Neuronal stem cell (in vitro differentiated cells): Measurements from ENCODE around the gene PLEKHN1. TPM values are rescaled to one million over a fixed set of nuclear protein-coding genes. Genes with fewer than 3 reads are reported as not detected.

Source experiments
- DNase-seq: peaks from one replicate; pipeline ENCODE4 v3.0.0-alpha.2; 2013; ENCODE audit warnings: low spot score
- H2AFZ ChIP-seq: one replicate; pipeline ENCODE4 v1.6.1; 2013; ENCODE audit warnings: mild to moderate bottlenecking, low read length, inconsistent platforms
- H2AK5ac ChIP-seq: 2 replicates; pipeline ENCODE4 v1.6.1; 2013; ENCODE audit warnings: low read depth, mild to moderate bottlenecking, inconsistent platforms, low read length, moderate library complexity, mixed read lengths
- H2BK120ac ChIP-seq: 2 replicates; pipeline ENCODE4 v1.6.1; 2013; ENCODE audit warnings: low read depth, mild to moderate bottlenecking, inconsistent platforms, low read length, moderate library complexity, mixed read lengths
- H2BK12ac ChIP-seq: one replicate; pipeline ENCODE4 v1.6.1; 2013; ENCODE audit warnings: low read length, inconsistent platforms
- H2BK15ac ChIP-seq: 2 replicates; pipeline ENCODE4 v1.6.1; 2013; ENCODE audit warnings: mild to moderate bottlenecking, low read length, inconsistent platforms, mixed read lengths
- H2BK5ac ChIP-seq: one replicate; pipeline ENCODE4 v1.6.1; 2013; ENCODE audit warnings: inconsistent platforms, mild to moderate bottlenecking, low read length, moderate library complexity
- H3K14ac ChIP-seq: one replicate; pipeline ENCODE4 v1.6.1; 2013; ENCODE audit warnings: low read length, inconsistent platforms
- H3K18ac ChIP-seq: 2 replicates; pipeline ENCODE4 v1.6.1; 2013; ENCODE audit warnings: low read length, inconsistent platforms
- H3K23ac ChIP-seq: 2 replicates; pipeline ENCODE4 v1.6.1; 2013; ENCODE audit warnings: low read depth, mild to moderate bottlenecking, mixed read lengths, low read length, inconsistent platforms; ENCODE audit not compliant: poor library complexity
- H3K27ac ChIP-seq: replicated peaks from 3 replicates; pipeline ENCODE4 v1.5.1; 2013; ENCODE audit warnings: low read length, inconsistent platforms
- H3K27me3 ChIP-seq, 3 experiments: 2 replicates each; pipeline ENCODE4 v1.6.1; 2013; ENCODE audit warnings: low read length in 3 of 3, mild to moderate bottlenecking in 2 of 3, inconsistent platforms in 1 of 3, low read depth in 1 of 3, mixed read lengths in 1 of 3, moderate library complexity in 1 of 3; ENCODE audit not compliant: control insufficient read depth in 3 of 3, insufficient read depth in 3 of 3
- H3K36me3 ChIP-seq, 2 donors: replicated peaks in 1 of 2; 2 replicates each; pipeline ENCODE4 v1.6.1; 2013; ENCODE audit warnings: low read length in 2 of 2; ENCODE audit not compliant: control insufficient read depth in 2 of 2, insufficient read depth in 2 of 2
- H3K4ac ChIP-seq: 2 replicates; pipeline ENCODE4 v1.6.1; 2013; ENCODE audit warnings: inconsistent platforms, mild to moderate bottlenecking, low read length, moderate library complexity
- H3K4me1 ChIP-seq, 2 donors: 1 replicate in 1 of 2; 2 replicates in 1 of 2; pipeline ENCODE4 v1.6.1; 2013; ENCODE audit warnings: low read length in 2 of 2, low read depth in 1 of 2; ENCODE audit not compliant: control insufficient read depth in 2 of 2, insufficient read depth in 1 of 2
- H3K4me2 ChIP-seq: one replicate; pipeline ENCODE4 v1.6.1; 2013; ENCODE audit warnings: mild to moderate bottlenecking, low read length, inconsistent platforms; ENCODE audit not compliant: insufficient read depth, poor library complexity, severe bottlenecking
- H3K4me3 ChIP-seq, 2 donors: 2 replicates each; pipeline ENCODE4 v1.5.1; 2013; ENCODE audit warnings: low read length in 2 of 2, mild to moderate bottlenecking in 2 of 2, inconsistent platforms in 1 of 2, moderate library complexity in 1 of 2
- H3K79me1 ChIP-seq: one replicate; pipeline ENCODE4 v1.6.1; 2013; ENCODE audit warnings: low read depth, mild to moderate bottlenecking, inconsistent platforms, low read length, moderate library complexity
- H3K9ac ChIP-seq: one replicate; pipeline ENCODE4 v1.6.1; 2013; ENCODE audit warnings: mild to moderate bottlenecking, low read depth, low read length, inconsistent platforms; ENCODE audit not compliant: poor library complexity
- H3K9me3 ChIP-seq, 2 donors: replicated peaks in 1 of 2; 2 replicates each; pipeline versions ENCODE3 to v1.6.1; 2013; ENCODE audit warnings: low read length in 2 of 2, mild to moderate bottlenecking in 2 of 2, inconsistent platforms in 1 of 2, low read depth in 1 of 2, mixed read lengths in 1 of 2, moderate library complexity in 1 of 2; ENCODE audit not compliant: control insufficient read depth in 2 of 2, insufficient read depth in 1 of 2
- H4K8ac ChIP-seq: one replicate; pipeline ENCODE4 v1.6.1; 2013; ENCODE audit warnings: low read depth, mild to moderate bottlenecking, inconsistent platforms, low read length, moderate library complexity
- H4K91ac ChIP-seq: one replicate; pipeline ENCODE4 v1.6.1; 2013; ENCODE audit warnings: low read length, low read depth, mild to moderate bottlenecking, inconsistent platforms; ENCODE audit not compliant: poor library complexity
- whole genome bisulfite sequencing, 2 donors: extraction: QIAGEN DNeasy Blood & Tissue Kit; methylation state at CpG; one replicate each; pipeline ENCODE4 v1.1.7; 2013; ENCODE audit warnings: missing lambda C conversion rate in 2 of 2, mixed read lengths in 1 of 2; ENCODE audit not compliant: insufficient read length in 2 of 2, insufficient replicate concordance in 1 of 2; ENCODE audit errors: extremely low coverage in 2 of 2; 5-methylcytosine and 5-hydroxymethylcytosine counted together
- polyA plus RNA-seq, 2 experiments: library from polyadenylated mRNA; stranded (reverse); fragments of 200-250 nt; gene quantifications; one replicate each; pipeline ENCODE4 v1.2.3, GENCODE V29; 2013

The PLEKHN1 gene
- 0.07 TPM for polyA plus RNA-seq (2013, experiment 1 of 2)
- 0.03 TPM for polyA plus RNA-seq (2013, experiment 2 of 2)

- Histone ChIP-seq H4K8ac (peak within 1 kb of the TSS; percentile 82), H3K18ac (peak within 1 kb of the TSS; percentile 98), H3K4ac (no peak within 1 kb of the TSS), H2BK12ac (no peak within 1 kb of the TSS), H3K4me3 (peak within 1 kb of the TSS; percentile 41 to 78), H2AK5ac (peak within 1 kb of the TSS; percentile 88), H3K9ac (peak within 1 kb of the TSS; percentile 88), H2BK15ac (peak within 1 kb of the TSS; percentile 58), H2AFZ (peak within 1 kb of the TSS; percentile 98), H3K36me3 (peaks cover 10 to 30% of the 10 kb centered on the region in 2 donors), H2BK5ac (peak within 1 kb of the TSS; percentile 95), H3K14ac (peak within 1 kb of the TSS; percentile 82), H4K91ac (no peak within 1 kb of the TSS), H3K27me3 (peaks cover 15 to 61% (median 57%) of the 10 kb centered on the region in 3 experiments), H3K27ac (no peak within 1 kb of the TSS), H2BK120ac (peak within 1 kb of the TSS; percentile 81), H3K4me1 (peaks cover 7 to 10% of the 10 kb centered on the region in 2 donors), H3K23ac (peak within 1 kb of the TSS; percentile 98), H3K4me2 (peak within 1 kb of the TSS; percentile 94), H3K79me1 (peaks cover 5% of the 10 kb centered on the region), H3K9me3 (peaks cover 0 to 6% of the 10 kb centered on the region in 2 donors)
- DNase-seq, result no peak
- no CpG with 5 or more reads among the region's 31 CpGs for WGBS, 2 donors
These were observed at the start of gene PLEKHN1 for GRCh38 chr1:966135-966703. Gene PLEKHN1, plus strand, starts transcription at chr1:966482. Its CDS starts 50 bp downstream, at chr1:966532.

- Histone ChIP-seq H4K91ac (no peak overlapping the region), H3K4me1 (peaks cover 14 to 19% of the 10 kb centered on the region in 2 donors), H2BK120ac (no peak overlapping the region), H3K4ac (no peak overlapping the region), H3K27ac (no peak overlapping the region), H3K14ac (peak overlapping the region; percentile 56), H4K8ac (peak overlapping the region; percentile 17), H3K27me3 (peaks cover 3 to 87% (median 68%) of the 10 kb centered on the region in 3 experiments), H2BK15ac (no peak overlapping the region), H3K18ac (peak overlapping the region; percentile 76), H2BK5ac (peak overlapping the region; percentile 87), H2BK12ac (peak overlapping the region; percentile 30), H2AFZ (no peak overlapping the region), H2AK5ac (peak overlapping the region; percentile 46), H3K79me1 (peaks cover 2% of the 10 kb centered on the region), H3K4me2 (no peak overlapping the region), H3K36me3 (peaks cover 0 to 2% of the 10 kb centered on the region in 2 donors), H3K23ac (peak overlapping the region; percentile 31), H3K9me3 (peaks cover 0 to 6% of the 10 kb centered on the region in 2 donors), H3K4me3 (no peak overlapping the region), H3K9ac (no peak overlapping the region)
- no peak for DNase-seq
- WGBS, 2 donors, result no CpG with 5 or more reads among the region's 7 CpGs
These were observed 49.2 kb upstream of the PLEKHN1 start for GRCh38 chr1:917076-917459.

- Histone ChIP-seq H2AFZ (no peak overlapping the region), H3K4me3 (no peak overlapping the region), H3K27ac (no peak overlapping the region), H2BK15ac (no peak overlapping the region), H3K36me3 (peaks cover 0 to 2% of the 10 kb centered on the region in 2 donors), H3K14ac (no peak overlapping the region), H3K27me3 (peaks cover 3 to 89% (median 70%) of the 10 kb centered on the region in 3 experiments), H3K23ac (no peak overlapping the region), H3K9me3 (peaks cover 0 to 6% of the 10 kb centered on the region in 2 donors), H2BK5ac (peak overlapping the region; percentile 26), H4K8ac (no peak overlapping the region), H3K18ac (peak overlapping the region; percentile 77), H3K4me1 (peaks cover 14 to 22% of the 10 kb centered on the region in 2 donors), H2AK5ac (peak overlapping the region; percentile 24), H2BK12ac (no peak overlapping the region), H3K9ac (peak overlapping the region; percentile 9), H3K4ac (no peak overlapping the region), H4K91ac (no peak overlapping the region), H2BK120ac (no peak overlapping the region), H3K4me2 (no peak overlapping the region), H3K79me1 (peaks cover 2% of the 10 kb centered on the region)
- WGBS, 2 donors, result no CpG with 5 or more reads among the region's 22 CpGs
- no peak for DNase-seq
These were observed 48.7 kb upstream of the PLEKHN1 start for GRCh38 chr1:917466-918091.

- H3K4ac ChIP-seq, result no peak overlapping the region
- H3K4me2 ChIP-seq, result no peak overlapping the region
- WGBS, 2 donors, result no CpG with 5 or more reads among the region's 15 CpGs
- no peak overlapping the region for H3K27ac ChIP-seq
- peak overlapping the region; percentile 99 for H2AK5ac ChIP-seq
- H3K23ac ChIP-seq, result peak overlapping the region; percentile 85
- H4K91ac ChIP-seq, result no peak overlapping the region
- peaks cover 11 to 93% (median 72%) of the 10 kb centered on the region in 3 experiments for H3K27me3 ChIP-seq
- H3K9me3 ChIP-seq, result peaks cover 0 to 4% of the 10 kb centered on the region in 2 donors
- H3K4me3 ChIP-seq, result no peak overlapping the region
- H2BK120ac ChIP-seq, result no peak overlapping the region
- peaks cover 2% of the 10 kb centered on the region for H3K79me1 ChIP-seq
- peak overlapping the region; percentile 26 for H2BK5ac ChIP-seq
- peak overlapping the region; percentile 32 for H2BK15ac ChIP-seq
- H2AFZ ChIP-seq, result no peak overlapping the region
- no peak overlapping the region for H3K14ac ChIP-seq
- DNase-seq, result no peak
- H3K18ac ChIP-seq, result peak overlapping the region; percentile 27
- peaks cover 0 to 2% of the 10 kb centered on the region in 2 donors for H3K36me3 ChIP-seq
- H4K8ac ChIP-seq, result no peak overlapping the region
- peaks cover 18 to 27% of the 10 kb centered on the region in 2 donors for H3K4me1 ChIP-seq
- peak overlapping the region; percentile 3 for H3K9ac ChIP-seq
- no peak overlapping the region for H2BK12ac ChIP-seq
These were observed 47.9 kb upstream of the PLEKHN1 start for GRCh38 chr1:918353-918752.
